ENCODE results near the gene XPO6.
"Not testable (repeated sequence)": the region's sequence is repeated elsewhere in the genome, so short reads cannot be mapped to it uniquely, and the experiment has no call there.

XPO6 gene

GRCh38 chr16:28211758-28212531 is at the start of gene XPO6:
Gene XPO6, minus strand, starts transcription at chr16:28211965. Its CDS starts 597 bp downstream, at chr16:28211368.
- DNase-seq: peak; percentile 95 to 97

GRCh38 chr16:28260193-28260592 is 48.4 kb upstream of the XPO6 start:
- DNase-seq: no peak

- DNase-seq: no peak
Observed at GRCh38 chr16:28259781-28260150, 48.0 kb upstream of the XPO6 start.

GRCh38 chr16:28259091-28259780 is 47.5 kb upstream of the XPO6 start:
- no peak for DNase-seq

- DNase-seq: no peak
Observed at GRCh38 chr16:28258567-28258966, 46.8 kb upstream of the XPO6 start.

- no peak for DNase-seq
Observed at GRCh38 chr16:28257256-28257655, 45.5 kb upstream of the XPO6 start.

GRCh38 chr16:28255838-28256237 is 44.1 kb upstream of the XPO6 start:
- DNase-seq: no peak

GRCh38 chr16:28254158-28254557 is 42.4 kb upstream of the XPO6 start:
- DNase-seq: no peak

- DNase-seq: no peak
Observed at GRCh38 chr16:28250999-28251398, 39.2 kb upstream of the XPO6 start.

- DNase-seq: not testable (repeated sequence)
Observed at GRCh38 chr16:28249483-28249882, 37.7 kb upstream of the XPO6 start.

- DNase-seq: no peak
Observed at GRCh38 chr16:28241924-28242323, 30.2 kb upstream of the XPO6 start.

GRCh38 chr16:28237754-28238357 is 26.1 kb upstream of the XPO6 start:
- DNase-seq: no peak

GRCh38 chr16:28231763-28232162 is 20.0 kb upstream of the XPO6 start:
- DNase-seq: no peak

- DNase-seq: not testable (repeated sequence)
Observed at GRCh38 chr16:28223909-28224308, 12.1 kb upstream of the XPO6 start.

GRCh38 chr16:28219777-28220176 is 8.0 kb upstream of the XPO6 start:
- not testable (repeated sequence) for DNase-seq

- no peak for DNase-seq
Observed at GRCh38 chr16:28219282-28219681, 7.5 kb upstream of the XPO6 start.

- DNase-seq: peak; percentile 75 to 82
Observed at GRCh38 chr16:28218109-28218508, 6.3 kb upstream of the XPO6 start.

GRCh38 chr16:28217326-28217725 is 5.6 kb upstream of the XPO6 start:
- DNase-seq: no peak

- DNase-seq: no peak
Observed at GRCh38 chr16:28213396-28213795, 1.6 kb upstream of the XPO6 start.

- no peak for DNase-seq
Observed at GRCh38 chr16:28212532-28212873, 738 bp upstream of the XPO6 start.

- peak; percentile 41 to 56 for DNase-seq
Observed at GRCh38 chr16:28210979-28211588, 681 bp downstream of the XPO6 start.

- no peak for DNase-seq
Observed at GRCh38 chr16:28210264-28210663, 1.5 kb downstream of the XPO6 start.

- DNase-seq: no peak
Observed at GRCh38 chr16:28208824-28209223, 2.9 kb downstream of the XPO6 start.

- DNase-seq: no peak
Observed at GRCh38 chr16:28208131-28208530, 3.6 kb downstream of the XPO6 start.

Data from CD4-positive, alpha-beta T cell treated with Interleukin-1 beta for 1 hour (primary cell).